ENCODE data around the gene CHIC2.
"Not testable (repeated sequence)": the region's sequence is repeated elsewhere in the genome, so short reads cannot be mapped to it uniquely, and the experiment has no call there.

CHIC2 gene

DNA sequence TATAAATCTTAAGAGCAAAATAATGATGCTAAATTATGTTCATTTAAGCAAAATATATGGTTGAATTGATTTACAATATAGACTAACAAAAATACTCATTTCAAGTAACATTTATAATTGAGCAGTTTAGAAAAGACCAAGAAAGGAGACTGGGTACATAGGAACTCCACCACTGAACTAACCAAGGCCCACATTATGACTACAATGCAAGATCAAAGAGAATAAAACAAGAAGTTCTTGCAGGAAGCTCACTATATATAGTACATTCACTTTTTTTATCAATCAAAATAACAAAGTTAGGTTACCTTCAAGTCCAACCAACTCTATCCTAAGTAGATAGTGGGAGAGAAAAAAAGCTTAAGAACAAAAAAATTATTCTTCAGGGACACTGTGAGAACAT is 8.0 kb downstream of the CHIC2 start:
- DNase-seq = no peak

DNA sequence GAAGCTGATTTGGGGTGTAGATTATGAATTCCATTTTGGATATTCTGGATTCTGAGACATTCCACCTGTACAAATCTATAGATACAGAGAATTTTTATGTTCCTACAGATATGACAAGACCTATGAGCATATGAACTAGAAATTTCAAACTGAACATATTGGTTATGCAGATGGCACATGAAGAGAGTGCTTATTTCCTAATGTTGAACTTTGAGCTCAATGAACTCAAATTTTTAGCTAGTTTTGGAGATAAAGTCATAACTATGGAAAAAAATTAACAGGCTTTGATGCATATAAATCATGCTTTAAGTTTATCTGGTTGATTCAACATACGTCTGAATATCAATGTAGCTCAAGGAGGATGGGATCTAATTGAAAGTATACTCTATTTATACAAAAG is 8.9 kb downstream of the CHIC2 start:
- no peak for DNase-seq

DNA sequence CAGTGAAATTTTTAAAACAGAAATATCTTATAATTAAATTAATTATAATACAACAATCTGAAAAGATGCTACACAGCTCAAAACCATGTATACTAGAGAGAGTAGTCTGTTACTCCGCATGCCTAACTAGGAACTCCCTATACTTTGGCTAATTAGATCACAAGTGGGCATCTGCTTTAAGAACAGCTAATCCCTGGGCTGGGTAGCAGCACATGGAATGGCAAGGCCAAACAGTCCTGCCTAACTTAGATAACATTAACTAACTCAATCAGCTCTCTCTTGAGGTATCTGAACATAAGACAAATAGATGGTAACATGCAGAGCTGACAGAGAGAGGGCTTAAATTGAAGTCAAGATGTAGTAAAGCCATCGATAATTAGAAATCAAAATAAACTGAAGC is 9.9 kb downstream of the CHIC2 start:
- no peak for DNase-seq

DNA sequence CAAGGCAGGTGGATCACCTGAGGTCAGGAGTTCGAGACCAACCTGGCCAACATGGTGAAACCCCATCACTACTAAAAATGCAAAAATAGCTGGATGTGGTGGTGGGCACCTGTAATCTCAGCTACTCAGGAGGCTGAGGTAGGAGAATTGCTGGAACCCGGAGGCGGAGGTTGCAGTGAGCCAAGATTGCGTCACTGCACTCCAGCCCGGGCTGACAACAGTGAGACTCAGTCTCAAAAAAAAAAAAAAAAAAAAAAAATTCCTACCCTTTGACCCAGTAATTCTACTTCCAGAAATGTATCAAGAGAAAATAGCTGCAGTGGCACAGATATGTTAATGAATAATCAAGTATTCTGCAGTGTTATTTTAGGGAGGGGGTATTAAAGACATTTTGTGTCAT is 11.1 kb downstream of the CHIC2 start:
- not testable (repeated sequence) for DNase-seq

DNA sequence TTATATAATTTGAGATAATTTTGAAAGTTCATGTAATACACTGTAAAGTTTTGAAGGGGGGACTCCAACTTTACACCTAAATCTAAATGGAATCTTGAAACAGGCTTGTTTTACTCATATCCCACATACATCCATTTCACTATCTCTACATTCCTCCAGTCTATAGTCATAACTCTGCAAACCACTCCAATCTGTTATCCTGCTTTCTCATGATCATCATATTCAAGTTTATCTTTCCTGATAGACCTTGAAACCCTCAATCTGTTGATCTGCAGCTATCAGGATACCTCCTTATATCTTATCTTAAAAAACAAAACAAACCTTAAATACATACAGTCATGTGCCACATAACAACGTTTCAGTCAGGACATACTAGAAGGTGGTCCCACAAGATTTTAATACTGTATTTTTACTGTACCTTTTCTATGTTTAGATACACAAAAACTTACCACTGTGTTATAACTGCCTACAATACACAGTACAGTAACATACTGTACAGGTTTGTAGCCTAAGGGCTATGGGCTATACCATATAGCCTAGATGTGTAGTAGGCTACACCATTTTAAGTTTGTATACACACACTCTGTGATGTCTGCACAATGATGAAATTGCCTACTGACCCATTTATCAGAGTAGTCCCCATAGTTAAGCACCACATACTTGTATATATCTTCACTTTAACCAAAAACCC is 14.0 kb downstream of the CHIC2 start:
- no peak for DNase-seq

DNA sequence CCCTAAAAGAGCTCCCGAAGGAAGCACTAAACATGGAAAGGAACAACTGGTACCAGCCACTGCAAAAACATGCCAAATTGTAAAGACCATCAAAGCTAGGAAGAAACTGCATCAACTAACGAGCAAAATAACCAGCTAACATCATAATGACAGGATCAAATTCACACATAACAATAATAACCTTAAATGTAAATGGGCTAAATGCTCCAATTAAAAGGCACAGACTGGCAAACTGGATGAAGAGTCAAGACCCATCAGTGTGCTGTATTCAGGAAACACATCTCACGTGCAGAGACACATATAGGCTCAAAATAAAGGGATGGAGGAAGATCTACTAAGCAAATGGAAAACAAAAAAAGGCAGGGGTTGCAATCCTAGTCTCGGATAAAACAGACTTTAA is 20.8 kb downstream of the CHIC2 start:
- not testable (repeated sequence) for DNase-seq

DNA sequence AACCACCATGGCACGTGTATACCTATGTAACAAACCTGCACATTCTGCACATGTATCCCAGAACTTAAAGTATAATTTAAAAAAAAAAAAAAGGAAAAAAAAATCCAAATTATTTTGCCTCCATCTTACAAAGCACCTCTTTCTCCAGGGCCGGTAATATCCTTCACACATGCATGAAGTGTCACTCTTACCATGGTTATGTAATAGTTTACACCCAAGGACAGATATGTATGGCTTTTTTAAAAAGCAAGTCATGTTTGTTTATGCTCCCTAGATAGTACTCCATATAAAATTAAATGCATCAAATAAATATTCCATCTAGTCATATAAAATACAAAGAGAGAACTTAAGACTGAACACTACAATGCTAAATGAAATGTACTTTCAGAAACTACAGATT is 22.5 kb downstream of the CHIC2 start:
- DNase-seq = no peak

DNA sequence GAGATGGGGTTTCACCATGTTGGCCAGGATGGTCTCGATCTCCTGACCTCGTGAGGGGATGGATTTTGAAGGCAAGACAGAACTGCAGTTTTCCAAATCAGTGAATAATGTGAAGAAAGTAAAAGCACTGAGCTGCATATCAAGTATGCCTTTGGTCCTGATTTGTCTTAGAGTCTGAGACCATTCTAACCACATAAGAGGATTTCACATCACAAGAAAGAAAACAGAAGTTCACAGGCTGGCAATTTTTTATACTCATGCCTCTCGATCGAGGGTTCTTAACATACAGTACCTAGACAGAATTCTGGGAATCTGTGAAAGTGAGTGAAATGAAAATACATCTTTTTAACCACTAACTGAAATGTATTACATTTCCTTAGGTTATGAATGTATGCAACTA is 23.3 kb downstream of the CHIC2 start:
- no peak for DNase-seq

DNA sequence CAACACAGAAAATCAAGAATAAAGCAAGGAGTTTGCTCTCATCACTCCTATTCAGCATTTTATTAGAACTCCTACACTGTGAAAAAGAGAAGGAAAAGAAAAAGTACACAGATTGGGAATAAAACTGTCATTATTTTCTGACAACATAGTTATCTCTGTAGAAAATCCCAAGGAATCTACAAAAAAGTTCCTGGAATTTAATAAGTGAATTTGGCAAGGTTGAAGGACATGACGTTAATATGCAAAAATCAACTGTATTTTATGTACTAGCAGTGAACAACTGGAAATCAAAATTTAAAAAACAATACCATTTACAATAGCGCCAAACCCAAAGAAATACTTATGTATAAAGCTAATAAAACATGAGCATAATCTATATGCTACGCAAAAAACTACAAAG is 26.3 kb downstream of the CHIC2 start:
- DNase-seq = no peak

DNA sequence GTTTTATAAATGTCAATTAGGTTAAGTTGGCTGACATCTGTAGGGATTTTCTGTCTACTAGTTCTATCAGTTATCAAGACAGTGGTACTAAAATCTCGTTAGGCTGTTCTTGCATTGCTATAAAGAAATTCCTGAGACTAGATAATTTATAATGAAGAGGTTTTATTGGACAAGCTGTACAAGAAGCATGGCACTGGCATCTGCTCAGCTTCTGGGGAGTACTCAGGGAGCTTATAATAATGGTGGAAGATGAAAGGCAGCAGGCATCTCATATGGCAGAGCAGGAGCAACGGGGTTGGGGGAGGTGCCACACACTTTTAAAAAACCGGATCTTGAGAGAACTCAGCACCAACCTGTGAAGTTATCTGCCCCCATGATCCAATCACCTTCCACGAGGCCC is 28.2 kb downstream of the CHIC2 start:
- DNase-seq = no peak

DNA sequence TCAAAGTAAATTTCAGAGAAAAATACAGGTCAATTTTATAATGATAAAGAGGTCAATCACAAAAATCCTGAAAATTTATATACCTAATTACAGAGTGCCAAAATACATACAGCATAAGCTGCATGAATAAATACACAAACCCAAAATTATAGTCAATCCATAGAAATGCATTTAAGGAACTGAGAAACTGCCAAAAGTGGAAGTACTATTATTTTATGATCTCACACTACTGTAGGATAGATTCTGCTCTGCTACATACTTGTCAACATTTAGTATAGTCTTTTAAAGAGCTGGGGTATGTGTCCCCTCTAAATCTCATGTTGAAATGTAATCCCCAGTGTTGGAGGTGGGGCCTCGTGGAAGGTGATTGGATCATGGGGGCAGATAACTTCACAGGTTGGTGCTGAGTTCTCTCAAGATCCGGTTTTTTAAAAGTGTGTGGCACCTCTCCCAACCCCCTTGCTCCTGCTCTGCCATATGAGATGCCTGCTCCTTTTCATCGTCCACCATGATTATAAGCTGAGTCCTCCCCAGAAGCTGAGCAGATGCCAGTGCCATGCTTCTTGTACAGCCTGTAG is 31.8 kb downstream of the CHIC2 start:
- DNase-seq = no peak

DNA sequence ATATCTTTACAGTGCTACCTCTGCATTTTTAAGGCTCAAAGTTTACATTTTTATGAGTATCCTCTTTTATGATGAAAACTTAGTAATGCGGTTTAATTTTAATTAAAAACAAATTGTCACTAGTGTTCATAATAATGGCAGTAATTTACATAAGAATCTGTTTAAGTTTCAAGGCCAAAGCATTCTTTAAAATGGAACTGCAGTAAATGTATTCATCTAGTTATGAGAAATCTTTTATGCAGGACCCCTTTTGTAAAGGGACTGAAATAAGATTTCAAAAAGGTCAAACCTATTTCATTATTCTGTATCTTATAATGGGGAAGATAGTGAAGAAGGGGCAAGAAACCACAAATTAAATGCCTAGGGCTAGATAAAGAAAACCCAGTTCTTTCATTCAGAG is 37.1 kb downstream of the CHIC2 start:
- DNase-seq = no peak

DNA sequence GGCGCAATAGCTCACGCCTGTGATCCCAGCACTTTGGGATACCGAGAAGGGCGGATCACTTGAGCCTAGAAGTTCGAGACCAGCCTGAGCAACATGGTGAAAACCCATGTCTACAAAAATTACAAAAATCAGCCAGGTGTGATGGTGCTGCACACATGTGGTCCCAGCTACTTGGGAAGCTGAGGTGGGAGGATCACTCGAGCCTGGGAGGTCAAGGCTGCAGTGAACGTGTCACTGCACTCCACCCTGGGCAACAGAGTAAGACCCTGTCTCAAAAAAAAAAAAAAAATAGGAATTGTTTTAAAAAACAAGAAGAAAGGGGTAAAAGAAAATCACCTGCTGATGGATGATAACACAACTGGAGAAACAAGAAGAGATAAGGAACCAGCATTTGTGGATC is 38.8 kb downstream of the CHIC2 start:
- no peak for DNase-seq

DNA sequence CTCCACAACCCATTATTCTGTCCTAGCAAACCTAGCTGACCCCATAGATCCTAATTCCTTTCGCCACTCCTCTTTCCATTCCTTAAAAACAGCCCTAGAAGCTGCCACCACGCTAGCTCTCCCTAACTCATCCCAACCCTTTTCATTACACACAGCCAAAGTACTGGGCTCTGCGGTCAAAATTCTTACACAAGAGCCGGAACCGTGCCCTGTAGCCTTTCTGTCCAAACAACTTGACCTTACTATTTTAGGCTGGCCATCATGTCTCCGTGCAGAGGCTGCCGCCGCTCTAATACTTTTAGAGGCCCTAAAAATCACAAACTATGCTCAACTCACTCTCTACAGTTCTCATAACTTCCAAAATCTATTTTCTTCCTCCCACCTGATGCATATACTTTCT is 41.4 kb downstream of the CHIC2 start:
- DNase-seq = not testable (repeated sequence)

DNA sequence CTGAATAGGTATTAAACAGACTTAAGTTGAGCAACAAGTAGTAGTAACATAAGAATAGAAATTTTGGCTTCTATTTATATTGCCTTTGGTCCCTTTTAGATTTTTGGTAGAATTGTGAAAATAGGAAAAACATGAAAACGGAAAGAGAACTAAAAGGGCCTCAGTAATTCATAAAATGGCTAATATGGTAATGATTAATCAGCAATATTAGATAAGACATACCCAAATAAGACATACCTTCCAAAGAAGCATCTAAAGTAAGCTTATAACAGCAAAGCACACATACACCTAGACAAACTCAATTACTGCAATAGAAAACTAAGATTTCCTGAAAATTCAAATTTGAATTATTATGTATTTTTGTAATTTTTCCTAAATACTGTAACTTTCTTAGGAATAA is 46.4 kb downstream of the CHIC2 start:
- DNase-seq = no peak

DNA sequence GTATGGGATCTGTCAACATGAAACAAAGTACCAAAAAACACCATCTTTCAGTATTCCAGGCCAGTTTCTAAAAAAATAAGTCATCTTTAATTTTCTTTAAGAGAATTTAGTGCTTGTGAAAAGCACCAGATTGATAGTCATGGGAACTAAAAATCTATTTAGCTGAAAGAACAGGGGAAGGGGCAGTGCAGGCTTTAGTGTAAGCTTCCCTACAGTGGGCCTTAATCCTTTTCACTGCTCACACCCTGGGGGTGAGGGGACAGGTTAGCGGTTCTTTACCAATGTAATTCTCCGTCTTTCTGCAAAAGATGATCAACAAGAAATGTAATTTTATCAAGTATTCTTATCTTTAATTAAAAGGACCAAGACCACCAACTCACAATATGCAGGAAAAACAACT is 47.1 kb downstream of the CHIC2 start:
- DNase-seq = no peak

DNA sequence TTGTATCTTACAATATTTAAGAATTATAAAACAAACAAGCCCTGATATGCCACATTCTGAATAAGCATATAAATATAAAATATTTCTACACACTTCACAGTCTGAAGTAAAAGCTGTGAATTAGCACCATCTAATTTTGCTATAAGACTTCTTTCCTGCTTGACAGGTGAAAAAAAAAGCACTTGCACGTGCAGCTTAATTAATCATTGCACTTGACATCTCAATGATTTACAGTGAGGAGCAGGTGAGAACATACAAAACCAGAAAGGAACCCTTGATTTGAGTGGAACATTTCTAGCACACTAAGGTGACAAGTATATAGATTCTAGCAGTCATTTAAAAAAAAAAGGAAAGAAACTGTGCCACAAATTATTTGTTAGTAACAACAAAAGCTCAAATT is 47.9 kb downstream of the CHIC2 start:
- DNase-seq = no peak

DNA sequence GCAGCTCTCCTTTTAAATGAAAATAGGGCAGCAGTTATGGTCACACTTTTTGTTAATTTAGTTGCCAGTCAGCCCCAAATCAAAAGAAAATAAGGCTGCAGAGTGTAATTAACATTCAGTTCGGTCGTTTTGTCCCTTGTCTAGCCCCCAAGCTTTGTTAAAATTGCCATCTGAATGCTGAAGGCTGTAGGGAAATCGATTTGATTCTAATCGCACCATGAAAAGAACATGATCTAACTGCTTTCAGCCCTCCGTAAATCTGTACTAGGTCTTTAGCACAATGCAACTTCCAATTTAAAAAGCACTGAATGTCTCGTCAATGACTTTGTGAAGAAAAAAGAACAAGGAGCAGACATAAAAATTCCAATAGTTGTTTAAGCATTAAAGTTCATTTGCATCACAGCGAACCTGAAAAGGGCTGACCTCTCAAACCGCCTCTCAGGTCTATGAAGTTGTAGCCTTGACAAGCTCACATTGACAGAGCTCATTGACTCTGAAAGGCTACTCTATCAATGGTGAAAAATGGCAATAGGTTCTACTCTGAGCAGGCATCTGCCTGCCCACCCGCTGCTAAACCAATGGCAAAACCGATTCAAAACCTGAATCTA is 48.9 kb downstream of the CHIC2 start:
- no peak for DNase-seq

DNA sequence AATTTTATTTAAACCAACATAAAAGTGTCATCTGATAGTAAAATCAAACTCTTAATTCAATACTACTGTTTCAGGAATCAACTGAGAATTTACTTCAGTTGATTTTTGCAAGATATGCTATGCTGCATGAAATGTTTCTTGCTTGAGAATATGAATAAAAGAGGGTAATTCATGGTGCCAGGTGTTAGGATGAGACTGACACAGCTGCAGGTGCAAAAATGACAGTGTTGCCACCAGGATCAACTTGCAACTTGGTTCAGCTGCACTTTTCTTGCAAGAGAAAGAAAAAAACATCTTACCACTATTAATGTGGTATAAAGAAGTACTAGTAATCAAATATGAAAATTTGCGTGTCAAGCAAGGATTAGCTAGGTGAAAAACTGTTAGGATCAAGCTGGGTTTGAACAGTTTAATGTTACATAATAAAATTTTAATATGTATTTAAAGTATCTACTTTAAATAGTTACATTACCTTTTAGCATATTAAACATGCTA is 49.7 kb downstream of the CHIC2 start:
- DNase-seq = no peak

DNA sequence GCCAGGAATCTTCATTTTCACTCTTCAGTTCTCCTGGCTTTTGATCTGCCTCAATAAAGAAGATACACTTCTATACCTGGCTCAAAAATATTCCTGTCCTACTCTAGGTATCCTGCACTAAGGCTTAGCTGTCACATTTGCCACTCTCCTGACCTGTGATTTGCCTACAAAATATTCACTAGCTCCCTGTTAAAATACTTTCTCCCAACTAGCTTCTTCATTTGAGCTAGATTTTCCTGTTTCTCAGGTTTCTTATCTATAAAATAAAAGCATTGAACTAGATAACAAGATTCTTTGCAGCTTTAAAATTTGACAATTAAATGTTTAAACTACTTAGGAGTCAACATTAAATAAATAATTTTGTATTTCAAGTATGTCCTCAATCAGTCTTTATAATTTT is 53.2 kb downstream of the CHIC2 start:
- DNase-seq = no peak

DNA sequence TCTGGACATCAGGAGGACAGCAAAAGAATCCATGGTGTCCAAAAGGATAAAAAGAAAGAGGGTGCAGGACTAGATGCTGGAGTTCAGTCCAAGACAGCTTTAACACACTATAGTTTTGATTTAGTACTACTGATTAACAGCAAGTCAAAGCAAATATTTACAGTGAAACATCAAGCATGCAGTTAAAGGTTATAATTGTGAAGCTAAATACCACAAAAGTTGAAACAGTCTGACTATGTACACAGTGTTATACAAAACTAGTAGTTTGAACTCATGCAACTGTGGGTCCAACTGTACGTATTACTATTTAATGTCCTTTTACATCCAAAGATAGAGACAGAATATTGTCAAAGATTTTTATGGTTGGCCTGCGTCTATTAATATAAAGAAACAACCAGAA is 57.6 kb downstream of the CHIC2 start:
- DNase-seq = no peak

DNA sequence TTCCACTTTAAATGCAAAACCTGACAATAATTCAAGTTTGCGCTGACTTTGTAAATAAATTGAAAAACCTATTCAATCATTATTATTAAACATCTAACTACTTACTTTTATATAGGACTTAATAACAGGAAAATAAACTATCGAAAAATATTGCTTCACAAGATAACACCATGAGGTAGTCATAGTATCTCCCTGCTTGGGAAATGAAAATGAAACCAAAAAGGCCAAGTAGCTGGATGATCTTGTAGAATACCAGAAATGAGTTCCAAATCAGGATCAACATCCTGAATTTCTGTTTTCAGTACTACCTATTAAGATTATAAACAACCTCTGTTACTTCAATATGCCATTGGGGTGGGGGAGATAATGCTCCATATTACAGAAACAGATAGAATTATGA is 58.9 kb downstream of the CHIC2 start:
- DNase-seq = no peak

DNA sequence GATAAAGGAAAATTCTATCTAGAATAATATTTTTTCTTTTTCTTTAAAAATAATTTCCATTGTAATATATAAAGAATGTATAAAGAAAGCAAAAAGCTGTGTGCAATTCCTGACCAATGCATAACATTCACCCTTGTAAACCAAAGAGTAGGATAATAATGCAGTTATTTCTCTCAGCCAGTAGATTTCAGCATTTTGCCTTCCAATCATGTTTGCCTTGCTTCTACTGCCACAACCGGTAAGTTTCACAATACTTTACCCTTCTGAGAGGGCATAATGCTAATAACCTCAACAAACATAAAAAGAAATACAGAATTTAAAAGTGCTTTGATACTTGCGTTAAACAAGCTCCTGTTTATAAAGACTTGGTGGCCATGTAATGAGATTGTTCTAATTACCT is 59.9 kb downstream of the CHIC2 start:
- DNase-seq = no peak

DNA sequence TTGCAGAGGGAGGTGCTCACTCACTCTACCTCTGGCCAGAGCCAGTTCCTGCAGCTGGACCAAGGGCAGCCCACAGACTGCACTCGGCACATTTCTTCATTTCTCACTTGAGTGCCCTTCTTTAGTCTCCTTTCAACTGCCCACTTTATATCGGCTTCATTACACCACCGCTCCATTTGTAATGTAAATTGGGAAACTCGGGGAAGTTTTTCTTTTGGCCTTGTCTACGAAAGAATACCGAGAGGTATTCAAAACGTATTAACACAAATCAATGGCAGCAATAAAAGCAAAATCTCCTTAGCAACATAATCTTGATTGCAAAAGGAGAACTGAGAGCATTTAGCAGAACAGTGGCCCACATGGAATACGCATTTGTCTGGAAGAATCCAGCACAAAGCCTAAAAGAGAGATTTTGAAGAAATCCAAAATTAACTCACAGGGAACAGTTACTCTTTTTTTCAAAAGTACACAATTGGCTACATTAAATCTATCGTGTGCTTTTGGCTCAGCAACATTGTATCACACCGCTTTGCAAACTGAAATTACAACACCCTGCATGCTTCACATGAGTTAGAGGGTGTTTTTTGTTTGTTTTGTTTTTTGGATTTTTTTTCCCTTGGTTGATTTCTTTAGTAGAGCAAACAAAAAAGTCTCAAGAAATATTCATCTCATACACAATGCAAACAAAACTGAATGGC is 62.6 kb downstream of the CHIC2 start:
- no peak for DNase-seq

All from NCI-H1694 treated with DMSO at 0.1 percent for 48 hours (cell line).